ENCODE data around the gene ORC6.

The ORC6 gene

GRCh38 chr16:46730801-46731690, 41.6 kb downstream of the ORC6 start:
- no peak for TF ChIP-seq SIN3A (IDR thresholded peaks at IDR 0.05; ENCODE audit: borderline replicate concordance, insufficient read depth, low read length)
- TF ChIP-seq TAF1 (IDR thresholded peaks at IDR 0.05; ENCODE audit: borderline replicate concordance, insufficient read depth, low read length), result no peak
- TF ChIP-seq POLR2AphosphoS5 (IDR thresholded peaks at IDR 0.05; ENCODE audit: low read depth, low read length), result no peak
- TF ChIP-seq, protein P1, sequence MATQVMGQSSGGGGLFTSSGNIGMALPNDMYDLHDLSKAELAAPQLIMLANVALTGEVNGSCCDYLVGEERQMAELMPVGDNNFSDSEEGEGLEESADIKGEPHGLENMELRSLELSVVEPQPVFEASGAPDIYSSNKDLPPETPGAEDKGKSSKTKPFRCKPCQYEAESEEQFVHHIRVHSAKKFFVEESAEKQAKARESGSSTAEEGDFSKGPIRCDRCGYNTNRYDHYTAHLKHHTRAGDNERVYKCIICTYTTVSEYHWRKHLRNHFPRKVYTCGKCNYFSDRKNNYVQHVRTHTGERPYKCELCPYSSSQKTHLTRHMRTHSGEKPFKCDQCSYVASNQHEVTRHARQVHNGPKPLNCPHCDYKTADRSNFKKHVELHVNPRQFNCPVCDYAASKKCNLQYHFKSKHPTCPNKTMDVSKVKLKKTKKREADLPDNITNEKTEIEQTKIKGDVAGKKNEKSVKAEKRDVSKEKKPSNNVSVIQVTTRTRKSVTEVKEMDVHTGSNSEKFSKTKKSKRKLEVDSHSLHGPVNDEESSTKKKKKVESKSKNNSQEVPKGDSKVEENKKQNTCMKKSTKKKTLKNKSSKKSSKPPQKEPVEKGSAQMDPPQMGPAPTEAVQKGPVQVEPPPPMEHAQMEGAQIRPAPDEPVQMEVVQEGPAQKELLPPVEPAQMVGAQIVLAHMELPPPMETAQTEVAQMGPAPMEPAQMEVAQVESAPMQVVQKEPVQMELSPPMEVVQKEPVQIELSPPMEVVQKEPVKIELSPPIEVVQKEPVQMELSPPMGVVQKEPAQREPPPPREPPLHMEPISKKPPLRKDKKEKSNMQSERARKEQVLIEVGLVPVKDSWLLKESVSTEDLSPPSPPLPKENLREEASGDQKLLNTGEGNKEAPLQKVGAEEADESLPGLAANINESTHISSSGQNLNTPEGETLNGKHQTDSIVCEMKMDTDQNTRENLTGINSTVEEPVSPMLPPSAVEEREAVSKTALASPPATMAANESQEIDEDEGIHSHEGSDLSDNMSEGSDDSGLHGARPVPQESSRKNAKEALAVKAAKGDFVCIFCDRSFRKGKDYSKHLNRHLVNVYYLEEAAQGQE (IDR thresholded peaks at IDR 0.05; ENCODE audit: insufficient read depth in 1 of 2, low read depth in 2 of 2, low read length in 2 of 2), result no peak
- no peak for TF ChIP-seq FOXP2 (optimal IDR thresholded peaks at IDR 0.05; ENCODE audit: borderline replicate concordance, extremely low read depth, extremely low read length, insufficient read depth)

DNA sequence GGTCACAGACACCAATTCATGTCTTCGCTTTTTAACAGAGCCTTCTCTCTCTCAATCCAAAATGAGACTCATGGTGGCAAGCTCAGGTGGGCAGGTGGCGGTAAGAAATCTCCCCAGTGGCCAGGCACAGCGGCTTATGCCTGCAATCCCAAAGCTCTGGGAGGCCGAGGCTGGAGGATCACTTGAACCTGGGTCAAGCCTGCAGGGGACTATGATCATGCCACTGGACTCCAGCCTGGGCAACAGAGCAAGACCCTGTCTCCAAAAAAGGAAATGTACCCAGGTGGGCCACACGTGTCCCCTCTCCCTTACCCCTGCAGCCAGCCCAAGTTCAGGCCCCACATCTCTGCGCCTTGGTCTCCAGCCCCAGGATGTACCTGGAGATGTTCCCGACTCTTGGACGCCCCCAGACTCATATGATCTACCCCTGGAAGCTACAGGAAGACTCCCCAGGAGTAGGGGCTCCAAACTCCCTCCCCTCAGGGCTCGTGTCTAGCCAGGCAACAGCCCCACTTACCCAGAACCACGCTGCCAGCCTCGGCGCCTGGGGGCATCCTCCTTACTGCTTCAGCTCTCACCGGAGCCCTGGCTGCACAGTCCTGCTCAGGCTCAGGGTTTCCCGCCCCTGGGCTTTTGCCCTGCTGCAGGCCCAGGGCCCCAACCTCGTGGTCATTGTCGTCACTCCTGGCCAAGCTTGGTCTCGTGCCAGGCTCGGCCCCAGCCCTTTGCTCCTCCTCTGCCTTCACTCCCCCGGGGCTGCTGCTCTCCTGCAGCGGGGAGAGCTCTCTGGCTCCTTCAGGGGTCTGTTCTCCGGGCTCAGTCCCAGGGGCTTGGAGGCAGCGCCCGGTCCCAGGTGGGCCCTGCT, 42.5 kb downstream of the ORC6 start:
- no peak for TF ChIP-seq FOXP2 (optimal IDR thresholded peaks at IDR 0.05; ENCODE audit: borderline replicate concordance, extremely low read depth, extremely low read length, insufficient read depth)
- TF ChIP-seq POLR2AphosphoS5 (IDR thresholded peaks at IDR 0.05; ENCODE audit: low read depth, low read length), result no peak
- no peak for TF ChIP-seq TAF1 (IDR thresholded peaks at IDR 0.05; ENCODE audit: borderline replicate concordance, insufficient read depth, low read length)
- TF ChIP-seq SIN3A (IDR thresholded peaks at IDR 0.05; ENCODE audit: borderline replicate concordance, insufficient read depth, low read length), result no peak
- TF ChIP-seq, protein P1 (IDR thresholded peaks at IDR 0.05; ENCODE audit: insufficient read depth in 1 of 2, low read depth in 2 of 2, low read length in 2 of 2), result no peak

DNA sequence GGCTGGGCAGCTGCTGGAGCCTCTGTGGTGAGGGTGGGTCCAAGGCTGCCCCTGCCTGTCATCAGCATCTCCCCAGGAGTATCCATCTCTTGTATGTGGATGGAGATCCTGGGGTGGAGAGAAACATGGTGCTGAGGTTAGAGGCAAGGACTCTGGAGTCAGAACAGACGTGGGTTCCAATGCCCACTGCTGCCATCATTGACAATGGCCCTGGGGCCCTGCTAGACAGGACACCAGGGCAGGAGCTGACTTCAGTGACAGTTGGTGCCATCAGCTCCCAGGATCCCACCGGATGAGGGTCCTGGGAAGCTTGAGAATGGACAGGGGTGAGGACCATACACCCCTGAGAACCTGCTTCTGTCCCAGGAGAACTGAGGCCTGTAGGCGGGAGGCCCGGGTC, 43.1 kb downstream of the ORC6 start:
- TF ChIP-seq POLR2AphosphoS5 (IDR thresholded peaks at IDR 0.05; ENCODE audit: low read depth, low read length) (no peak), TAF1 (IDR thresholded peaks at IDR 0.05; ENCODE audit: borderline replicate concordance, insufficient read depth, low read length) (no peak), FOXP2 (optimal IDR thresholded peaks at IDR 0.05; ENCODE audit: borderline replicate concordance, extremely low read depth, extremely low read length, insufficient read depth) (no peak), SIN3A (IDR thresholded peaks at IDR 0.05; ENCODE audit: borderline replicate concordance, insufficient read depth, low read length) (no peak)
- TF ChIP-seq, protein P1 (IDR thresholded peaks at IDR 0.05; ENCODE audit: insufficient read depth in 1 of 2, low read depth in 2 of 2, low read length in 2 of 2), result no peak

DNA sequence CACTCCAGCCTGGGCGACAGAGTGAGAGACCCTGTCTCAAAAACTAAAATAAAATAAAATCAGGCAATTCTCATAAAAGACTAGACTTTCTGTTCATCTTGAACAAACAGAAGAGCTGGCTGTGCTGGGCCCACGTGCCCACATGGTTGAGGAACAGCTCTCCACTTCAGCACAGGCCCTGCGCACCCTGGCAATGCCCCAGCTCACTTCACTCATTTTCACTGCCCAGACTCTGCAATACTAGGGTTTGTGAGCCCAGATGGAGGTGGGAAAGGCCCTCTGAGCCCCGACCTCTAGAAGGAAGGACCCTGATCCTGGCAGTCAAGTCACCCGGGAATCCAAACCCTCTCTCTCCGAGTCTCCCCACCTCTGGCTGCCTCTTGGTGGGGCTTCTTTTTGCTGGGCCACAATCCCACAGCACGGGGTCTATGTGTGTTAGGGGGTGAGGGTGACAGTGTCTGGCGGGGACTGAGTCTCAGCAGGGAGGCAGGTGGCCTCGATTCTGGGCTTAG, 43.9 kb downstream of the ORC6 start:
- TF ChIP-seq TAF1 (IDR thresholded peaks at IDR 0.05; ENCODE audit: borderline replicate concordance, insufficient read depth, low read length) (no peak), SIN3A (IDR thresholded peaks at IDR 0.05; ENCODE audit: borderline replicate concordance, insufficient read depth, low read length) (no peak)

- TF ChIP-seq TAF1 (IDR thresholded peaks at IDR 0.05; ENCODE audit: borderline replicate concordance, insufficient read depth, low read length) (no peak), FOXP2 (optimal IDR thresholded peaks at IDR 0.05; ENCODE audit: borderline replicate concordance, extremely low read depth, extremely low read length, insufficient read depth) (no peak), POLR2AphosphoS5 (IDR thresholded peaks at IDR 0.05; ENCODE audit: low read depth, low read length) (no peak), SIN3A (IDR thresholded peaks at IDR 0.05; ENCODE audit: borderline replicate concordance, insufficient read depth, low read length) (no peak)
- TF ChIP-seq, protein P1 (IDR thresholded peaks at IDR 0.05; ENCODE audit: insufficient read depth in 1 of 2, low read depth in 2 of 2, low read length in 2 of 2), result no peak
Measured at GRCh38 chr16:46736695-46737094, 47.2 kb downstream of the ORC6 start.
